ENCODE data around the gene ST7. TPM values are rescaled to one million over a fixed set of nuclear protein-coding genes. Genes with fewer than 3 reads are reported as not detected.

ST7 gene
- total and polyA plus RNA-seq, 2 of the 13 experiments (the other 11 are each of a cell fraction or from before 2014, with no cell fraction given), result 17.3 to 23.5 TPM

DNA sequence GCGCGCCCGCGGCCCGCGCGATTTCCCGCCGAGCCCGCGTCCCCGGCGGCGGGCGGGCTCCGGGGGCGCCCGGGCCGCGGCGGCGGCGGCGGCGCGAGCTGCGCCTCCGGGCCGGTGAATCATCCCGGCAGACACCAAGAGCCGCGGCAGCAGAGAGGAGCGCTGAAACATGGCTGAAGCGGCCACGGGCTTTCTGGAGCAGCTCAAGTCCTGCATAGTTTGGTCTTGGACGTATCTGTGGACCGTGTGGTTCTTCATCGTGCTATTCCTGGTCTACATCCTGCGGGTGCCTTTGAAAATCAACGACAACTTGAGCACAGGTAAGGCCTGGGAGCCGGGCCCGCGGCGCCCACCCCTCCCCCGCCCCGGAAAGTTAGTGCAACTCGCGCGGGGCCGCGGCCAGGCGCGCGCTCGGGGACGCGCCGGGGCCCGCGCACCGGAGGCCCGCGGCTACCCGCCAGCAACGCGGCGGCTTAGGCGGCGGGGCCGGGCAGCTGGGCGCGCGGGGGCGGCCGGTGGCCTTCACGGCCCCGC, at the start of gene ST7 (continued):
- TF ChIP-seq, protein P1, sequence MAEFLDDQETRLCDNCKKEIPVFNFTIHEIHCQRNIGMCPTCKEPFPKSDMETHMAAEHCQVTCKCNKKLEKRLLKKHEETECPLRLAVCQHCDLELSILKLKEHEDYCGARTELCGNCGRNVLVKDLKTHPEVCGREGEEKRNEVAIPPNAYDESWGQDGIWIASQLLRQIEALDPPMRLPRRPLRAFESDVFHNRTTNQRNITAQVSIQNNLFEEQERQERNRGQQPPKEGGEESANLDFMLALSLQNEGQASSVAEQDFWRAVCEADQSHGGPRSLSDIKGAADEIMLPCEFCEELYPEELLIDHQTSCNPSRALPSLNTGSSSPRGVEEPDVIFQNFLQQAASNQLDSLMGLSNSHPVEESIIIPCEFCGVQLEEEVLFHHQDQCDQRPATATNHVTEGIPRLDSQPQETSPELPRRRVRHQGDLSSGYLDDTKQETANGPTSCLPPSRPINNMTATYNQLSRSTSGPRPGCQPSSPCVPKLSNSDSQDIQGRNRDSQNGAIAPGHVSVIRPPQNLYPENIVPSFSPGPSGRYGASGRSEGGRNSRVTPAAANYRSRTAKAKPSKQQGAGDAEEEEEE (CRISPR knock-in tag; IDR thresholded peaks at IDR 0.05; ENCODE audit: borderline replicate concordance), result no peak
- TF ChIP-seq, protein P2, sequence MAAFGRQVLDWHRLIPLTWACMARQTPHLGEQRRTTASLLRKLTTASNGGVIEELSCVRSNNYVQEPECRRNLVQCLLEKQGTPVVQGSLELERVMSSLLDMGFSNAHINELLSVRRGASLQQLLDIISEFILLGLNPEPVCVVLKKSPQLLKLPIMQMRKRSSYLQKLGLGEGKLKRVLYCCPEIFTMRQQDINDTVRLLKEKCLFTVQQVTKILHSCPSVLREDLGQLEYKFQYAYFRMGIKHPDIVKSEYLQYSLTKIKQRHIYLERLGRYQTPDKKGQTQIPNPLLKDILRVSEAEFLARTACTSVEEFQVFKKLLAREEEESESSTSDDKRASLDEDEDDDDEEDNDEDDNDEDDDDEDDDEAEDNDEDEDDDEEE (CRISPR knock-in tag; IDR thresholded peaks at IDR 0.05), result no peak
- TF ChIP-seq ZNF605 (CRISPR knock-in tag; IDR thresholded peaks at IDR 0.05) (no peak), SRSF9 (IDR thresholded peaks at IDR 0.05; ENCODE audit: borderline replicate concordance, insufficient read depth, low read depth, low read length, poor library complexity, severe bottlenecking) (no peak), GABPA (IDR thresholded peaks at IDR 0.05; ENCODE audit: low read depth, low read length) (no peak), GABPA (CRISPR knock-in tag; IDR thresholded peaks at IDR 0.05; ENCODE audit: low read depth) (no peak), ZC3H13 (CRISPR knock-in tag; IDR thresholded peaks at IDR 0.05) (no peak), FOSL2 (CRISPR knock-in tag; IDR thresholded peaks at IDR 0.05) (peak; percentile 68), ZNF709 (CRISPR knock-in tag; IDR thresholded peaks at IDR 0.05) (no peak), SAP130 (CRISPR knock-in tag; IDR thresholded peaks at IDR 0.05; ENCODE audit: low read depth) (0 out of 2 replicates have a peak, but pooled peaks have one; percentile 26), ZNF292 (CRISPR knock-in tag; IDR thresholded peaks at IDR 0.05; ENCODE audit: borderline replicate concordance, low read depth) (no peak), ZMYM2 (CRISPR knock-in tag; IDR thresholded peaks at IDR 0.05) (no peak)
- TF ChIP-seq, protein P3, sequence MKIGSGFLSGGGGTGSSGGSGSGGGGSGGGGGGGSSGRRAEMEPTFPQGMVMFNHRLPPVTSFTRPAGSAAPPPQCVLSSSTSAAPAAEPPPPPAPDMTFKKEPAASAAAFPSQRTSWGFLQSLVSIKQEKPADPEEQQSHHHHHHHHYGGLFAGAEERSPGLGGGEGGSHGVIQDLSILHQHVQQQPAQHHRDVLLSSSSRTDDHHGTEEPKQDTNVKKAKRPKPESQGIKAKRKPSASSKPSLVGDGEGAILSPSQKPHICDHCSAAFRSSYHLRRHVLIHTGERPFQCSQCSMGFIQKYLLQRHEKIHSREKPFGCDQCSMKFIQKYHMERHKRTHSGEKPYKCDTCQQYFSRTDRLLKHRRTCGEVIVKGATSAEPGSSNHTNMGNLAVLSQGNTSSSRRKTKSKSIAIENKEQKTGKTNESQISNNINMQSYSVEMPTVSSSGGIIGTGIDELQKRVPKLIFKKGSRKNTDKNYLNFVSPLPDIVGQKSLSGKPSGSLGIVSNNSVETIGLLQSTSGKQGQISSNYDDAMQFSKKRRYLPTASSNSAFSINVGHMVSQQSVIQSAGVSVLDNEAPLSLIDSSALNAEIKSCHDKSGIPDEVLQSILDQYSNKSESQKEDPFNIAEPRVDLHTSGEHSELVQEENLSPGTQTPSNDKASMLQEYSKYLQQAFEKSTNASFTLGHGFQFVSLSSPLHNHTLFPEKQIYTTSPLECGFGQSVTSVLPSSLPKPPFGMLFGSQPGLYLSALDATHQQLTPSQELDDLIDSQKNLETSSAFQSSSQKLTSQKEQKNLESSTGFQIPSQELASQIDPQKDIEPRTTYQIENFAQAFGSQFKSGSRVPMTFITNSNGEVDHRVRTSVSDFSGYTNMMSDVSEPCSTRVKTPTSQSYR (CRISPR knock-in tag; IDR thresholded peaks at IDR 0.05; ENCODE audit: borderline replicate concordance), result peak; percentile 82
- TF ChIP-seq, protein P4, sequence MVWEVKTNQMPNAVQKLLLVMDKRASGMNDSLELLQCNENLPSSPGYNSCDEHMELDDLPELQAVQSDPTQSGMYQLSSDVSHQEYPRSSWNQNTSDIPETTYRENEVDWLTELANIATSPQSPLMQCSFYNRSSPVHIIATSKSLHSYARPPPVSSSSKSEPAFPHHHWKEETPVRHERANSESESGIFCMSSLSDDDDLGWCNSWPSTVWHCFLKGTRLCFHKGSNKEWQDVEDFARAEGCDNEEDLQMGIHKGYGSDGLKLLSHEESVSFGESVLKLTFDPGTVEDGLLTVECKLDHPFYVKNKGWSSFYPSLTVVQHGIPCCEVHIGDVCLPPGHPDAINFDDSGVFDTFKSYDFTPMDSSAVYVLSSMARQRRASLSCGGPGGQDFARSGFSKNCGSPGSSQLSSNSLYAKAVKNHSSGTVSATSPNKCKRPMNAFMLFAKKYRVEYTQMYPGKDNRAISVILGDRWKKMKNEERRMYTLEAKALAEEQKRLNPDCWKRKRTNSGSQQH (CRISPR knock-in tag; IDR thresholded peaks at IDR 0.05; ENCODE audit: low read depth), result no peak
- TF ChIP-seq, protein P5, sequence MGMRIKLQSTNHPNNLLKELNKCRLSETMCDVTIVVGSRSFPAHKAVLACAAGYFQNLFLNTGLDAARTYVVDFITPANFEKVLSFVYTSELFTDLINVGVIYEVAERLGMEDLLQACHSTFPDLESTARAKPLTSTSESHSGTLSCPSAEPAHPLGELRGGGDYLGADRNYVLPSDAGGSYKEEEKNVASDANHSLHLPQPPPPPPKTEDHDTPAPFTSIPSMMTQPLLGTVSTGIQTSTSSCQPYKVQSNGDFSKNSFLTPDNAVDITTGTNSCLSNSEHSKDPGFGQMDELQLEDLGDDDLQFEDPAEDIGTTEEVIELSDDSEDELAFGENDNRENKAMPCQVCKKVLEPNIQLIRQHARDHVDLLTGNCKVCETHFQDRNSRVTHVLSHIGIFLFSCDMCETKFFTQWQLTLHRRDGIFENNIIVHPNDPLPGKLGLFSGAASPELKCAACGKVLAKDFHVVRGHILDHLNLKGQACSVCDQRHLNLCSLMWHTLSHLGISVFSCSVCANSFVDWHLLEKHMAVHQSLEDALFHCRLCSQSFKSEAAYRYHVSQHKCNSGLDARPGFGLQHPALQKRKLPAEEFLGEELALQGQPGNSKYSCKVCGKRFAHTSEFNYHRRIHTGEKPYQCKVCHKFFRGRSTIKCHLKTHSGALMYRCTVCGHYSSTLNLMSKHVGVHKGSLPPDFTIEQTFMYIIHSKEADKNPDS (CRISPR knock-in tag; IDR thresholded peaks at IDR 0.05), result no peak
- TF ChIP-seq, protein P6, sequence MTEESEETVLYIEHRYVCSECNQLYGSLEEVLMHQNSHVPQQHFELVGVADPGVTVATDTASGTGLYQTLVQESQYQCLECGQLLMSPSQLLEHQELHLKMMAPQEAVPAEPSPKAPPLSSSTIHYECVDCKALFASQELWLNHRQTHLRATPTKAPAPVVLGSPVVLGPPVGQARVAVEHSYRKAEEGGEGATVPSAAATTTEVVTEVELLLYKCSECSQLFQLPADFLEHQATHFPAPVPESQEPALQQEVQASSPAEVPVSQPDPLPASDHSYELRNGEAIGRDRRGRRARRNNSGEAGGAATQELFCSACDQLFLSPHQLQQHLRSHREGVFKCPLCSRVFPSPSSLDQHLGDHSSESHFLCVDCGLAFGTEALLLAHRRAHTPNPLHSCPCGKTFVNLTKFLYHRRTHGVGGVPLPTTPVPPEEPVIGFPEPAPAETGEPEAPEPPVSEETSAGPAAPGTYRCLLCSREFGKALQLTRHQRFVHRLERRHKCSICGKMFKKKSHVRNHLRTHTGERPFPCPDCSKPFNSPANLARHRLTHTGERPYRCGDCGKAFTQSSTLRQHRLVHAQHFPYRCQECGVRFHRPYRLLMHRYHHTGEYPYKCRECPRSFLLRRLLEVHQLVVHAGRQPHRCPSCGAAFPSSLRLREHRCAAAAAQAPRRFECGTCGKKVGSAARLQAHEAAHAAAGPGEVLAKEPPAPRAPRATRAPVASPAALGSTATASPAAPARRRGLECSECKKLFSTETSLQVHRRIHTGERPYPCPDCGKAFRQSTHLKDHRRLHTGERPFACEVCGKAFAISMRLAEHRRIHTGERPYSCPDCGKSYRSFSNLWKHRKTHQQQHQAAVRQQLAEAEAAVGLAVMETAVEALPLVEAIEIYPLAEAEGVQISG (CRISPR knock-in tag; IDR thresholded peaks at IDR 0.05), result 0 out of 2 replicates have a peak, but pooled peaks have one; percentile 29
